ENCODE results near the gene MLF1. TPM values are rescaled to one million over a fixed set of nuclear protein-coding genes. Genes with fewer than 3 reads are reported as not detected.

Gene MLF1
- 3.5 and 4.4 TPM in 2 replicates for total RNA-seq

GRCh38 chr3:158570999-158571702 lies at the start of gene MLF1:
MLF1 (plus strand) TSS chr3:158571194; CDS start chr3:158571301, 107 bp downstream.

GRCh38 chr3:158644345-158644908 lies 73.4 kb downstream of the MLF1 start, which contains the start of gene GFM1:
GFM1 (plus strand) TSS chr3:158644527; CDS start chr3:158644635, 108 bp downstream.

Small RNA genes within 50 kb of the gene (small RNA-seq; reads per million reads assigned to genes)
- gene AC025033.1 = not detected

Other genes with a start within 250 kb of the MLF1 start
- 37.8 and 49.1 TPM in 2 replicates for gene GFM1, start 73.3 kb downstream of the MLF1 start, total RNA-seq
- gene LXN, start 101.5 kb downstream of the MLF1 start, total RNA-seq = 10.0 and 28.3 TPM in 2 replicates
- 0.59 and 3.3 TPM in 2 replicates for gene RARRES1, start 161.3 kb downstream of the MLF1 start, total RNA-seq
- 72.3 and 81.6 TPM in 2 replicates for gene MFSD1, start 230.9 kb downstream of the MLF1 start, total RNA-seq